Measurements from ENCODE around the gene PPP1R13B.

DNA sequence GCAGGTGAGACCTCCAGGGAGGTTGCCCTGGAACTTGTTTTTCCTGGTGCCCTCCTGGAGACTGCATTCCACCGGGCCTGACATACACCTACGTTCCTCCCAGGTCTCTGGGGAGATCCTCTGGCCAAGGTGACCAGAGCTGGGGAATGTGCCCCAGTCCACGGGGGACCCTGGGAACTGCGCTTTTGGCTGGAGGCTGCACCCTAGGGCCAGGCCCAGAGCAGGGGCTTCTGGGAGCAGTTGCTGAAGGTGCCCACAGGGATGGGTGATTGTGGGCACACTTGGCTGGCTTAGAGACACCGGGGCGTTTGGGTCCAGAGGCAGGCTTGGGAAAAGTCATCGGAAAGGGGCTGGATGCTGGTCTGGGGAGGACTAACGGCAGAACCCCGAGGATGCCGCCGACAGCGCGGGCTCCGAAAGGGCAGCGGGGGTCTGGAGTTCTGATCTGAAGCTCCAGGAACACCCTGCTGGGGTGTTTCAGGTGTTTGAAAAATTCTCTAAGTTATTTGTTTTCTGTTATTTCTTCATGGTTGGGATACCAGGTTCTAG is 44.4 kb upstream of the PPP1R13B start:
- TF ChIP-seq, protein P1, sequence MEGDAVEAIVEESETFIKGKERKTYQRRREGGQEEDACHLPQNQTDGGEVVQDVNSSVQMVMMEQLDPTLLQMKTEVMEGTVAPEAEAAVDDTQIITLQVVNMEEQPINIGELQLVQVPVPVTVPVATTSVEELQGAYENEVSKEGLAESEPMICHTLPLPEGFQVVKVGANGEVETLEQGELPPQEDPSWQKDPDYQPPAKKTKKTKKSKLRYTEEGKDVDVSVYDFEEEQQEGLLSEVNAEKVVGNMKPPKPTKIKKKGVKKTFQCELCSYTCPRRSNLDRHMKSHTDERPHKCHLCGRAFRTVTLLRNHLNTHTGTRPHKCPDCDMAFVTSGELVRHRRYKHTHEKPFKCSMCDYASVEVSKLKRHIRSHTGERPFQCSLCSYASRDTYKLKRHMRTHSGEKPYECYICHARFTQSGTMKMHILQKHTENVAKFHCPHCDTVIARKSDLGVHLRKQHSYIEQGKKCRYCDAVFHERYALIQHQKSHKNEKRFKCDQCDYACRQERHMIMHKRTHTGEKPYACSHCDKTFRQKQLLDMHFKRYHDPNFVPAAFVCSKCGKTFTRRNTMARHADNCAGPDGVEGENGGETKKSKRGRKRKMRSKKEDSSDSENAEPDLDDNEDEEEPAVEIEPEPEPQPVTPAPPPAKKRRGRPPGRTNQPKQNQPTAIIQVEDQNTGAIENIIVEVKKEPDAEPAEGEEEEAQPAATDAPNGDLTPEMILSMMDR (IDR thresholded peaks at IDR 0.05) = no peak
- TF ChIP-seq POLR2A (IDR thresholded peaks at IDR 0.05) = no peak
- TF ChIP-seq POLR2AphosphoS5 (IDR thresholded peaks at IDR 0.05) = no peak

All from breast epithelium (tissue), 3 donors.